ENCODE data around the gene LPP. TPM values are rescaled to one million over a fixed set of nuclear protein-coding genes. Genes with fewer than 3 reads are reported as not detected.

LPP gene
- polyA plus RNA-seq, 2 of the 4 experiments (the other 2 are of a cell fraction): 11.0 to 30.8 TPM

GRCh38 chr3:188589071-188589470, 435.1 kb downstream of the LPP start:
- H3K27ac ChIP-seq: no peak overlapping the region
- ATAC-seq (no peak), FAIRE-seq (no peak), DNase-seq (ENCODE audit: low read depth in 1 of 2, low spot score in 1 of 2) (no peak)
- TF ChIP-seq FOSB (CRISPR knock-in tag; IDR thresholded peaks at IDR 0.05) (no peak), ZFP36 (IDR thresholded peaks at IDR 0.05; ENCODE audit: borderline replicate concordance, partially characterized antibody) (no peak)
- H3K4me1 ChIP-seq: peaks cover 22% of the 10 kb centered on the region
- no peaks in the 10 kb centered on the region for H3K9me3 ChIP-seq
- ChIA-PET POLR2A (no interaction called here), CTCF (interaction anchor here (1.6 kb wide), 1 partner anchor 14 kb away, joined by 5 read pairs; no protein-coding TSS in a partner anchor)
- H3K4me3 ChIP-seq: no peak overlapping the region
- no peak overlapping the region for H3K4me2 ChIP-seq
- 91% methylated on average over 2 of the region's 2 CpGs for WGBS (ENCODE audit: missing lambda C conversion rate)

GRCh38 chr3:188589771-188590170, 435.8 kb downstream of the LPP start:
- 88% methylated on average over 2 of the region's 2 CpGs for WGBS (ENCODE audit: missing lambda C conversion rate)
- Histone ChIP-seq H3K4me3 (no peak overlapping the region), H3K9me3 (no peaks in the 10 kb centered on the region), H3K27ac (no peak overlapping the region), H3K4me1 (peaks cover 26% of the 10 kb centered on the region), H3K4me2 (no peak overlapping the region)
- TF ChIP-seq SREBF2 (IDR thresholded peaks at IDR 0.05): no peak
- TF ChIP-seq FOSB (CRISPR knock-in tag; IDR thresholded peaks at IDR 0.05): no peak
- TF ChIP-seq, protein P1, sequence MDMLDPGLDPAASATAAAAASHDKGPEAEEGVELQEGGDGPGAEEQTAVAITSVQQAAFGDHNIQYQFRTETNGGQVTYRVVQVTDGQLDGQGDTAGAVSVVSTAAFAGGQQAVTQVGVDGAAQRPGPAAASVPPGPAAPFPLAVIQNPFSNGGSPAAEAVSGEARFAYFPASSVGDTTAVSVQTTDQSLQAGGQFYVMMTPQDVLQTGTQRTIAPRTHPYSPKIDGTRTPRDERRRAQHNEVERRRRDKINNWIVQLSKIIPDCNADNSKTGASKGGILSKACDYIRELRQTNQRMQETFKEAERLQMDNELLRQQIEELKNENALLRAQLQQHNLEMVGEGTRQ (IDR thresholded peaks at IDR 0.05): no peak
- no peak for TF ChIP-seq NR3C1 (IDR thresholded peaks at IDR 0.05)
- no peak for TF ChIP-seq MYC (IDR thresholded peaks at IDR 0.05; ENCODE audit: borderline replicate concordance, low read length)
- TF ChIP-seq ZFP36 (IDR thresholded peaks at IDR 0.05; ENCODE audit: borderline replicate concordance, partially characterized antibody): no peak
- no peak for TF ChIP-seq KDM5A (IDR thresholded peaks at IDR 0.05)
- no peak for TF ChIP-seq JUN (IDR thresholded peaks at IDR 0.05)
- no peak for TF ChIP-seq GATA3 (IDR thresholded peaks at IDR 0.05; ENCODE audit: borderline replicate concordance)
- no peak for TF ChIP-seq RFX5 (IDR thresholded peaks at IDR 0.05)
- TF ChIP-seq, protein P2, sequence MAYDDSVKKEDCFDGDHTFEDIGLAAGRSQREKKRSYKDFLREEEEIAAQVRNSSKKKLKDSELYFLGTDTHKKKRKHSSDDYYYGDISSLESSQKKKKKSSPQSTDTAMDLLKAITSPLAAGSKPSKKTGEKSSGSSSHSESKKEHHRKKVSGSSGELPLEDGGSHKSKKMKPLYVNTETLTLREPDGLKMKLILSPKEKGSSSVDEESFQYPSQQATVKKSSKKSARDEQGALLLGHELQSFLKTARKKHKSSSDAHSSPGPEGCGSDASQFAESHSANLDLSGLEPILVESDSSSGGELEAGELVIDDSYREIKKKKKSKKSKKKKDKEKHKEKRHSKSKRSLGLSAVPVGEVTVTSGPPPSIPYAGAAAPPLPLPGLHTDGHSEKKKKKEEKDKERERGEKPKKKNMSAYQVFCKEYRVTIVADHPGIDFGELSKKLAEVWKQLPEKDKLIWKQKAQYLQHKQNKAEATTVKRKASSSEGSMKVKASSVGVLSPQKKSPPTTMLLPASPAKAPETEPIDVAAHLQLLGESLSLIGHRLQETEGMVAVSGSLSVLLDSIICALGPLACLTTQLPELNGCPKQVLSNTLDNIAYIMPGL (CRISPR knock-in tag; IDR thresholded peaks at IDR 0.05; ENCODE audit: borderline replicate concordance): no peak
- ChIA-PET CTCF (interaction anchor here (1.6 kb wide), 1 partner anchor 13 kb away, joined by 5 read pairs; no protein-coding TSS in a partner anchor), POLR2A (no interaction called here)
- ATAC-seq (no peak), DNase-seq (ENCODE audit: low read depth in 1 of 2, low spot score in 1 of 2) (no peak), FAIRE-seq (no peak)

- TF ChIP-seq MAFK (IDR thresholded peaks at IDR 0.05; ENCODE audit: partially characterized antibody) (no peak), RCOR1 (IDR thresholded peaks at IDR 0.05; ENCODE audit: low read depth, low read length) (no peak), HOXB5 (CRISPR knock-in tag; IDR thresholded peaks at IDR 0.05) (no peak), TFCP2L1 (CRISPR knock-in tag; IDR thresholded peaks at IDR 0.05) (no peak), PHF8 (IDR thresholded peaks at IDR 0.05; ENCODE audit: borderline replicate concordance, low read depth) (no peak), JUN (IDR thresholded peaks at IDR 0.05) (no peak), CBX2 (IDR thresholded peaks at IDR 0.05; ENCODE audit: borderline replicate concordance, low read depth) (no peak), E2F6 (IDR thresholded peaks at IDR 0.05; ENCODE audit: borderline replicate concordance, low read depth) (no peak), CHD4 (IDR thresholded peaks at IDR 0.05; ENCODE audit: borderline replicate concordance) (no peak), SREBF2 (IDR thresholded peaks at IDR 0.05) (no peak), CBX8 (IDR thresholded peaks at IDR 0.05) (no peak), NFE2L2 (conservative IDR thresholded peaks at IDR 0.05; ENCODE audit: low read length) (no peak), HOXB13 (CRISPR knock-in tag; IDR thresholded peaks at IDR 0.05; ENCODE audit: low read depth) (no peak)
- TF ChIP-seq, protein P3, sequence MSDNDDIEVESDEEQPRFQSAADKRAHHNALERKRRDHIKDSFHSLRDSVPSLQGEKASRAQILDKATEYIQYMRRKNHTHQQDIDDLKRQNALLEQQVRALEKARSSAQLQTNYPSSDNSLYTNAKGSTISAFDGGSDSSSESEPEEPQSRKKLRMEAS (IDR thresholded peaks at IDR 0.05): no peak
- POLR2A ChIA-PET: no interaction called here
Measured at GRCh38 chr3:188590557-188590956, 436.6 kb downstream of the LPP start.

More at GRCh38 chr3:188590557-188590956, 436.6 kb downstream of the LPP start:
- Histone ChIP-seq H3K4me2 (no peak overlapping the region), H3K9me3 (no peaks in the 10 kb centered on the region), H3K27ac (no peak overlapping the region; a peak in 1 of 6 replicates), H3K4me1 (peaks cover 20% of the 10 kb centered on the region), H3K4me3 (no peak overlapping the region)
- no peak; a peak in 1 of 6 replicates for ATAC-seq
- no peak for DNase-seq (ENCODE audit: low read depth in 1 of 2, low spot score in 1 of 2)
- FAIRE-seq: no peak
- CTCF ChIA-PET: no interaction called here
